Left ventricle myocardium inferior (tissue), 1 donor: Measurements from ENCODE around the gene CATSPER3. TPM values are rescaled to one million over a fixed set of nuclear protein-coding genes. Genes with fewer than 3 reads are reported as not detected.

Source experiments
- DNase-seq: peaks from one replicate; pipeline ENCODE4 v3.0.0-alpha.2; 2020
- H3K27ac ChIP-seq: fragments of 200-600 bp; replicated peaks from 2 replicates; pipeline ENCODE4 v1.8.0; 2021
- H3K27me3 ChIP-seq: fragments of 200-600 bp; 2 replicates; pipeline ENCODE4 v1.8.0; 2021; ENCODE audit warnings: low read depth
- H3K36me3 ChIP-seq: fragments of 200-600 bp; 2 replicates; pipeline ENCODE4 v1.8.0; 2021
- H3K4me1 ChIP-seq: fragments of 200-600 bp; 2 replicates; pipeline ENCODE4 v1.8.0; 2021
- H3K4me3 ChIP-seq: fragments of 200-600 bp; 2 replicates; pipeline ENCODE4 v1.8.0; 2021; ENCODE audit warnings: mild to moderate bottlenecking, moderate library complexity
- H3K9me3 ChIP-seq: fragments of 200-600 bp; replicated peaks from 2 replicates; pipeline ENCODE4 v1.8.0; 2021
- intact Hi-C: fragments of 100-400 bp; cut with micrococcal nuclease; formaldehyde crosslinking; loops from one replicate; pipeline ENCODE4 v1.11.0; 2022
- total RNA-seq: library from RNA; stranded (reverse); fragmentation: NEBNext Ultra II Directional; extraction: Animal tissue kit (Norgen Biotek cat#: 25700); gene quantifications from one replicate; pipeline ENCODE4 v1.2.1, GENCODE V29; 2021
- TF ChIP-seq, protein P1 (sequence below): fragments of 200-600 bp; IDR thresholded peaks from 2 replicates; pipeline ENCODE4 v1.8.0; 2021; ENCODE audit warnings: antibody characterized with exemption, mild to moderate bottlenecking, borderline replicate concordance
- donor health status: DM: no; HTN: yes; CAD: no; lungs with severe emphysema.

Gene CATSPER3
- total RNA-seq, 1 donor from 2014 or later = 0.49 TPM

DNA sequence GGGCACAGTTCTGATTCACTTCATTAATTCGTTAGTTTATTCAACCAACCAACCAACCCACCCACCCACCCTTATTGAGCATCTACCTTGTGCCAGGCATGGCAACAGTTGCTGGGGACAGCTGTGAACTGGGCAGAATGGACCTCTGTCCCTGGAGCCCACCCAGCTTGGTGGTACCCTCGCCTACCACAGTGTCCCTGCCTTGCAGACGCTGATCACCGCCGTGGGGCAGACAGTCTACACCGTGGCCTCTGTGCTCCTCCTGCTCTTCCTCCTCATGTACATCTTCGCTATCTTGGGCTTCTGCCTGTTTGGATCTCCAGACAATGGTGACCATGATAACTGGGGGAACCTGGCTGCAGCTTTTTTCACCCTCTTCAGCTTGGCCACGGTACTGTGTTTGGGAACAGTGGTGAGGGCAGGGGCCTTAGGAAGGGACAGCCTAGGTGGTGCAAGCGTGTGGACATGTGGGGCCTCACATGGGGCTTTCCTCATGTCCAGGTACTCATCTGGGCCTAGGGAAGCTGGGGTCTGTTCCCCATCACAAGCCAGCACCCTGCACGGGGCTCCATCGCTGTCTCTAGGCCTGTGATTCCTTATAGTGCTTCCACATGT is 40.1 kb downstream of the CATSPER3 start:
- no peak for DNase-seq
- TF ChIP-seq, protein P1, sequence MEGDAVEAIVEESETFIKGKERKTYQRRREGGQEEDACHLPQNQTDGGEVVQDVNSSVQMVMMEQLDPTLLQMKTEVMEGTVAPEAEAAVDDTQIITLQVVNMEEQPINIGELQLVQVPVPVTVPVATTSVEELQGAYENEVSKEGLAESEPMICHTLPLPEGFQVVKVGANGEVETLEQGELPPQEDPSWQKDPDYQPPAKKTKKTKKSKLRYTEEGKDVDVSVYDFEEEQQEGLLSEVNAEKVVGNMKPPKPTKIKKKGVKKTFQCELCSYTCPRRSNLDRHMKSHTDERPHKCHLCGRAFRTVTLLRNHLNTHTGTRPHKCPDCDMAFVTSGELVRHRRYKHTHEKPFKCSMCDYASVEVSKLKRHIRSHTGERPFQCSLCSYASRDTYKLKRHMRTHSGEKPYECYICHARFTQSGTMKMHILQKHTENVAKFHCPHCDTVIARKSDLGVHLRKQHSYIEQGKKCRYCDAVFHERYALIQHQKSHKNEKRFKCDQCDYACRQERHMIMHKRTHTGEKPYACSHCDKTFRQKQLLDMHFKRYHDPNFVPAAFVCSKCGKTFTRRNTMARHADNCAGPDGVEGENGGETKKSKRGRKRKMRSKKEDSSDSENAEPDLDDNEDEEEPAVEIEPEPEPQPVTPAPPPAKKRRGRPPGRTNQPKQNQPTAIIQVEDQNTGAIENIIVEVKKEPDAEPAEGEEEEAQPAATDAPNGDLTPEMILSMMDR = no peak
- Histone ChIP-seq H3K27me3 (no peaks in the 10 kb centered on the region), H3K4me1 (peaks cover 6% of the 10 kb centered on the region), H3K4me3 (no peak overlapping the region), H3K27ac (no peak overlapping the region), H3K9me3 (no peaks in the 10 kb centered on the region), H3K36me3 (no peaks in the 10 kb centered on the region)
- intact Hi-C loops = no loop called here

DNA sequence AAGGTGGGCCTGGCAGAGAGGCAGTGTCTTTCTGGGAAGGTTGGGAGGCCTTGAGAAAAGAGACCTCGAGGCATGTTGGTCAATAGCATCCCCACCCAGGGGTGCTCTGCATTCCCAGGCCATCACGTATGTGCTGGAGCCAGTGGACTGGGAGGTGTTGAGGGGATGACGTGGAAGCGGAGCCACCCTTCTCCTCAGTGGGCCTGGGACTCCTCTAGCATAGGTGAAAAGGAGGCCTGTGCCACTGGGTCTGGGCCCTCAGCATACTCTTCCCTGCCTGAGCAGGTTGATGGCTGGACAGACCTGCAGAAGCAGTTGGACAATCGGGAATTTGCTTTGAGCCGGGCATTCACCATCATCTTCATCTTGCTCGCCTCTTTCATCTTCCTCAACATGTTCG is 40.8 kb downstream of the CATSPER3 start:
- no peak for DNase-seq
- TF ChIP-seq, protein P1 = no peak
- intact Hi-C loops = no loop called here

DNA sequence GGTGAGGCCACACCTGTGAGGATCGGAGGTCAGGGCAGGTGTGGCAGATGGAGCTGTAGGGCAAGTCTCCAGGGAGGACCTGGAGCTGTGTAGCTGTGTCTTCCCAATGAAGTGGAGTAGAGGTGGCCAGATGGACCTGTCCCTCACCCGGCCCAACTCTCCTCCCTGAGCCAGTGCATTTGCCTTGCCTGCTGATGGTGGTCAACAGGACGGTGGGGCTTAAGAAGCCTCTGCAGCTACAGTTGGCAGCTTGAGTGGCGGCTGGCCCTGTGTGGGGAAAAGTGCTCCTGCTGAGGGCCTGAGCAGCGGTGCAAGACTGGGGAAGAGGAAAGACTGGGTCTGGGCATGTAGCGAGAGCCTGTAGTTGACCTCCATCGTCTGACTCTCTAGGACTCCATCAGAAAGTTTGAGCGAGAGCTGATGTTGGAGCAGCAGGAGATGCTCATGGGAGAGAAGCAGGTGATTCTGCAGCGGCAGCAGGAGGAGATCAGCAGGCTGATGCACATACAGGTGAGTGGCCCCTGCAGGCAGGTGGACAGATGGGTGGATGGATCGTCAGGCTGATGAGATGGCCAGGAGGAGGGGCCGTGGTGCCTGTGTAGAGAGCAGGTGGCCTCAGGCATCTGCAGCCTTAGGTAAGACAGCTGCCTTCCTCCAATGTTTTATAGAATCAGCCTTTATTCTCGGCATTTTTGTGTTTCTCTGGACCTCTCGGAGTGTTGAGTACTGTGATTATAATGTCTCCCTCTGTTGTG is 41.5 kb downstream of the CATSPER3 start:
- DNase-seq = no peak
- TF ChIP-seq, protein P1 = no peak
- H3K27ac ChIP-seq = no peak overlapping the region
- H3K9me3 ChIP-seq = no peaks in the 10 kb centered on the region
- peaks cover 17% of the 10 kb centered on the region for H3K4me1 ChIP-seq
- no peak overlapping the region for H3K4me3 ChIP-seq
- H3K36me3 ChIP-seq = no peaks in the 10 kb centered on the region
- no peaks in the 10 kb centered on the region for H3K27me3 ChIP-seq
- intact Hi-C loops = no loop called here

More for the DNA sequence above, 40.8 kb downstream of the CATSPER3 start:
- Histone ChIP-seq H3K4me1 (peaks cover 11% of the 10 kb centered on the region), H3K36me3 (no peaks in the 10 kb centered on the region), H3K4me3 (no peak overlapping the region), H3K9me3 (no peaks in the 10 kb centered on the region), H3K27me3 (no peaks in the 10 kb centered on the region), H3K27ac (no peak overlapping the region)

GRCh38 chr5:135009736-135010501 is 42.2 kb downstream of the CATSPER3 start:
- H3K27me3 ChIP-seq = no peaks in the 10 kb centered on the region
- no peak overlapping the region for H3K4me3 ChIP-seq
- H3K4me1 ChIP-seq = peaks cover 25% of the 10 kb centered on the region
- no peaks in the 10 kb centered on the region for H3K36me3 ChIP-seq
- TF ChIP-seq, protein P1 = no peak
- no peaks in the 10 kb centered on the region for H3K9me3 ChIP-seq
- H3K27ac ChIP-seq = no peak overlapping the region
- intact Hi-C loops = no loop called here
- no peak for DNase-seq

- intact Hi-C loops = no loop called here
- Histone ChIP-seq H3K4me3 (no peak overlapping the region), H3K4me1 (peaks cover 25% of the 10 kb centered on the region), H3K9me3 (no peaks in the 10 kb centered on the region), H3K36me3 (no peaks in the 10 kb centered on the region), H3K27me3 (no peaks in the 10 kb centered on the region), H3K27ac (no peak overlapping the region)
- no peak for DNase-seq
- TF ChIP-seq, protein P1 = no peak
Observed at GRCh38 chr5:135010502-135011354, 43.0 kb downstream of the CATSPER3 start.
